NCI-H526 treated with DMSO at 0.1 percent for 48 hours (cell line): ENCODE measurements around the gene MED27.

Experiments used
- DNase-seq: peaks from one replicate; lab custom pipeline; 2025; lab: John Stamatoyannopoulos, UW

MED27 gene

DNA sequence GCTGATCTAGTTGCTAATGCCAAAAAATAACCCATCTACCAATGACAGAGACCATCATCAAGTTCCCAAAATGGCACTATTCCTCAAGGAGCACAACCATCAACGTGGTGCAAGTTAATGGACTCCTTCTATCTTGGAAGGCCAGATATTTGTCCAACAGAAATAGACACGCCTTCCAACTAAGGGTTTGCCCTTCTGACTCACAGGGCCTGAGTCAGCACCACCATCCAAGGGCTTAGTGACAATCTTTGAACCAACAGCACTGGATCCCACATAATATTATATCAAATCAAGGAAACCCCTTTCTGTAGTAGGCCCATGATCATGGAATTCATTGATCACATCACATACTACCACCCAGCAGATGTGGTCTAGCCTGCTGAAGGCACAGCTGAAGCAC, 84.3 kb downstream of the MED27 start:
- DNase-seq: no peak

DNA sequence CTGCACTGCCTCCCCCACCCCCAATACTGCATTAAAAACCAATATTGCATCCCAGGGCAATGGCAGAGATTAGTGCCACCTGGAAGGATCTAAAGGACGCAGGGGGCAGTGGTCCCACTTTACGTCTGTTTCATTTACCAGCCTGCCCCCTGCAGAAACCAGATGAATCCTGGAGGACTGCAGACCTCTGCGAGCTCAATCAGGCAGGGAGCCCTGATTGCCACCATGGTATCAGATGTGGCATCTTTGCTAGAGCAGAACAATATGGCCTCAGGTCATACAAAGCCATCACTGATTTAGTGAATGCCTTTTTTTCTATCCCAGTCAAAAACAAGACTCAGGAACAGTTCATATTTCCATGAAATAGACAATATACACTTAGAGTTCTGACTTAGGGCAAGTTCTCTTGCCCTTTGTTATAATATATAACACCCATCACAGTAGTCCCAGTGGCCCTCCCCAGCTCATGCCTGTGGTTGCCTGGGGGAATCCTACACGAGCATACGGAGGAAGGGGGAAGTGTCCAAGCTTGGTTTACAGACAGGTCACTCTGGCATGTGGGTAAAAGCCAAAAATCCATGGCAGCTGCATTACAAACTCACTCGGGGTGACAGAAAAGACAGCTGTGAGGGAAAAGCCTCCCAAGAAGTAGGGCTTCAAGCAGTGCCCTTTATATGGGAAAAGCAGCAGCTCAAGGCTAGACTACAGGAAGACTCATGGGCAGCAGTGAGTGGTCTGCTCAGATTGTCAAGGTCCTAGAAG, 85.1 kb downstream of the MED27 start:
- DNase-seq: no peak

DNA sequence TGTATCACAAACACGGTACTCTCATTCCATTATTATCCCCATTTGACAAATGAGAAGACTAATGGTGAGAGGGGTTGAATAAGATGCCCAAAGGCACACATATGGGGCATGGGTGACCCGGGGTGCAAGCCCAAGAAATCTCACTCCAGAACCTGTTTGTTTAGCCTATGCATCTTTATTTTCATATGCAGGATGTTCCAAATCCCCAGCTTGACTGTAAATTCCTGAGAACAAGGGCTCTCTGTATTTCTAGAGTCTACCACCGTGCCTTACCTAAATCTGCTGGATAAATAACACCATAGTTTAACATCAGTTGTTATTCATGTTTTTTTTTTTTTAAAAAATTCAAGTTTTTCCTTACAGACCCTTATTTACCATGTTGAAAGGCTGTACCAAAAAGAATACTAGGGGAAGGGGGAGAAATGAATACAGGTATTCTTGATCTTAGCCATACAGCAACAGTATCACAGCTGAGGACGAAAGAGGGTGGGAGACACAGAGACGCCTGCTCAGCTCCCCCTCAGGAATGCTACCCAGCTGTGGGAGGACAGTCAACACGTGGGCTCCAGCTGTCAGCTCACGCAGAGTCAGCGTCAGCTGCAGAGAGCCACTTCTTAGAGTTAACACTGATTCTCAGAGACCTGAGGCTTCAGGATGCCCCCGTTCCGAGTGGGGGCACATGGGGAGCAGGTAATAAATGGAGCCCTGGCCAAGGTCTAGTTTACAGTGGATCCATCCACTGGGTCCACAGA, 86.6 kb downstream of the MED27 start:
- no peak for DNase-seq

DNA sequence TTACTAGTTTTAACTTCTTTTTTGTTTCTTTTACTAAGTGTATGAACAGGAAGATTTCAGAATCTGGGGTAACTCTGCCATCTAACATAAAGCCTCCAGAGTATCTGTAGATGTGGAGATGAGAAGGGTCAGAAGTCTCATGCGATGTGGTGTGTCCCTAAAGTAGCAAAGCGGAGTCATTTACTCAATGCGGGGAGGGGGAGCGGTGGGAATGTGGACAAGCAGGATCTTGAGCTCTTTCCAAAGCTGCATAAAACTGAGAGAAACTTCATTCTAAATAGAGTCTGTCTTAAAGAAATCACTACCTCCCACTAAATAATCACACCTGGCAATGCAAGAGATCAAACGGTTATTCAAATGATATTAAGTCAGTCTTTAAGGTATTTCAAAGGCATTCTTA, 92.4 kb downstream of the MED27 start:
- DNase-seq: no peak

DNA sequence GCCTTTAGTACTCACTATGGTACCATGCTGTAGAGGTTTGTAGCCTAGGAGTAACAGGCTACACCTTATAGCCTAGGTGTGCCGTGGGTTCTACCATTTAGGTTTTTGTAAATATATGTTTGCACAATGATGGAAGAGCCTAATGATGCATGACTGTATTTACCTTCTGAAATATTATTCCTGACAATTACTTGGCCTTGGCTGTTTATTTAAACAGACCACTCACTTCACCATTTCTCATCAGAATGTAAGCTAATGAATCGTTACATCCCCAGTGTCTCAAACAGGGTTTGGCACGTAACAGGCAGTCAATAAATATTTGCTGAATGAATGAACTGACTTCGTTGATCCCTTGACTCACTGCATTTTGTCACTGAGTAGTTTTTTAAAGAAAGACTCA, 93.1 kb downstream of the MED27 start:
- peak; percentile 58 for DNase-seq

DNA sequence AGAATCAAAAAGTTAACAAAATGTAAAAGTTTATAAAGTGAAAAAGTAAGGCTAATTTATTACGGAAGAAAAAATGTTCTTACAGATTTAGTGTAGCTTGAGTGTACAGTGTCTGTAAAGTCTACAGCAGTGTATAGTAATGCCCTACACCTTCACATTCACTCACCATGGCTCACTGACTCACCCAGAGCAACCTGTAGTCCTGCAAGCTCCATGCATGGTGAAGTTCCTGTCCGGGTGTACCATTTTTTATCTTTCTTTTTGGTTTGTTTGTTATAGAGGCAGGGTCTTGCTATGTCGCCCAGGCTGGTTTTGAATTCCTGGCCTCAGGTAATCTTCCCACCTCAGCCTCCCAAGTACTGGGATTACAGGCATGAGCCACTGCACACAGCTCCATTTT, 93.6 kb downstream of the MED27 start:
- DNase-seq: no peak

DNA sequence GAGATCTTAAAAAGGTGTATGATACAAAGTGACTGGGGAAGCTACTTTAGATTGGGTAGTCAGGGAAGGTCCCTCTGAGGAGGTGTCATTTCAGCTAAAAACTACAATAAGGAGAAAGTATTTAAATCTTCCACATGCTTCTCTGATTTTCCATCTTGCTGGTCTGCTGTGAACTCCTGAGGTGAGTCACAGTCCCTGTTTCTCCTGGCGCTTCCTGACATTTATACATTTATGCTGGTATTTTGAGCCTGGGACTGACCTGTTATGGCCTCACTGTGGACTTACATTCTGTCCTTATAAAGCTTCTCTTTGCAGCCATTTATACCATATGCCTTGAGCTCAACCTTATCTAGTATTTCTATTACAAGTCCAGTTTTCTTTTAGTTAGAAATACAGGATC, 95.1 kb downstream of the MED27 start:
- DNase-seq: no peak

DNA sequence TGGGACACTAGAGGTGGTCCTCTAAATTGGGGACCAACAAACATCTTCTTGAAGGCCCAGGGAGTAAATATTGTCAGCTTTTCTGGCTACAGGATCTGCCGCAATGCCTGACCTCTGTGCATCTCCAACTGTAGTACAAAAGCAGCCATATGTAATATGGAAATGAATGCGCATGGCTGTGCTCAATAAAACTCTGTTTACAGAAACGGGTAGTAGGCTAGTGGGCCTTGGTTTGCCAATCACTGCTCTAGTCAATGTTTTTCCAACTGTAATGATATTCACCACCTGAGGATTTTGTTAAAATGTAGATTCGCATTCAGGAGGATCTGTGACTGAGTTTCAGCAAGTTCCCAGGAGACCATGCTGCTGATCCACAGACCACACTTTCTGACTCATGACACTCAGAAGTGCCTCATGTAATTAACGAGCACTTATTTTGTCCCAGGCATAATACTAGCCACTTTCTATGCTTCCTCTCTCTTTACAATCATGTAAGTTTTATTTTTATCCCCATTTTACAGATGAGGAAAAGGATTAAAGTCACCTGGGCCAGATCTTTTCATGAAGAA, 96.9 kb downstream of the MED27 start:
- no peak for DNase-seq

DNA sequence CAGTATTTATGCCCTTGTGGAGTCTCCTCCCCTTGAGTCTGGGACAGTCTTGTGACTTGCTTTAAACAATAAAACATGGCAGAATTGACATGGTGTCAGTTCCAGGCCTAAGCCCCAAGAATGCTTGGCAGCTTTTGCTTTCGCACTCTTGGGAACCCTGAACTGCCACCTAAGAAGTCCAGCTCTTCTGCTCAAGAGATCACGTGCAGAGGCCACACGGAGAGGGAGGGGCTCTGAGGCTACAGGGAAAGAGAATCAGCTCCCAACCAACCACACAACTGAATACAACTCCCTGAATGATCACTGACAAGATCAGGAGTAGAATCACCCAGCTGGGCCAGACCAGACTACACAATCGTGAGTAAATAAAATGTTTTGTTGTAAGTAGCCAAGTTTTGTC, 97.6 kb downstream of the MED27 start:
- no peak for DNase-seq

DNA sequence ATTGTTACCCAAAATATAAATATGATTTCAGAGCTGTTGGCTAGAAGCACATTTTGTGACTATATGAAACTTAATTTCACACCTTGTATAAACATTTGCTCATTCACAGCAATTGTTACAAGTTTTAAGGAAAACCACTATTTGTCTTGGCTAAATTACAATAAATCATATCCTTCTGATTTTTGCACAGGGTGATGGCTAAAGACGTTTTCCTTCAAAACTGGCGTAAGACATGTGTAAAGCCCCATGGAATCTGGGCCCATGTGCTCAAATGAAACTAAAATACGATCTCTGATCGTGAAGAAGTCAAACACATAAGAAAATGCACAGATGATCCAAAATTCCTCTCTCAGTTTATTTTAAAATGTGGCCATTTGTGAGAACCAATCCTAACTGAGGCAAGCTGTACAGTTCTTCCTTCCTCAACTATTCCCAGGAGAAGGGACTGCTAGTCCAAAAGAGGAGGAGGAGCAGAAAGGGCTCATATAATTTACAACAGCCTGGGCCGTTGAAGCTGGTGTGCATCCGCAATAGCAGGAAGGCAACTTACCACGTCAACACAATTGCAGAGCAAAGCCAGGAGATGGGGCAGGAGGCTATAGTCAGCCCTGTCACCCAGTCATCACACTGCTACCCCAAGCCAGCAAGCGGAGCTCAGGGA, 98.4 kb downstream of the MED27 start:
- DNase-seq: no peak

DNA sequence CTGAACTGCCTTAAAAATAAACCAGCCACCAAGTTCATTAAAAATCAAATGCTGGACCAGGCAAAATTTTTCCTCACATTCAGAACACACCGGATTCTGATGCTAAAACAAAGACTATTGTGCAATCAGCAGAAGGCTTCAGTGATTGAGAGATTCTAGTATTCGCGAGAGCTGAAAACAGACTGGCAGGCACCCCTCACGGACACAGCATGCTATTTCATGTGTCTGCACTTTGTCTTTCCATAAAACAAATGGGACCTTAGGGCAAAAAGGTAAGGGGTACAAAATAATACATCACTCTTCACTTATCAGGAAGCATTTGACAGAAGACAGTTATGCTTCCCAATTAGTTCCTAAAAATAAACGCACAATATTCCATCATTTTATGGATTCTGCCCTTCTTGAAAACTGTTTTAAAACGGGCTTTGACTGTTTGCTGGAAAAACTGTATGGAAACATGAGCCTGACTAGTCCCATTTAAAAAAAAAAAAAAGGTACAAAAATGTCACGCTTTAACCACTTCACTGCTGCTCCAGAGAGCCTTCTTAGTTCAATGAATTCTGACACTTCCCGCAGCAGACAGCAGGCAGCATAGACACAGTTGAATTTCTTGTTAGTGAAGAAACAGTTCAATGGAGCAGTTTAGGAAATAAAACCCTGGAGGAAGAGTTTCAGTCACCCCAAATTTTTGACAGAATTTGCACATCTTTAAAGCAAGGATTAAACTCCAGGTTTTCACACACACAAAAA, 99.2 kb downstream of the MED27 start:
- no peak for DNase-seq

DNA sequence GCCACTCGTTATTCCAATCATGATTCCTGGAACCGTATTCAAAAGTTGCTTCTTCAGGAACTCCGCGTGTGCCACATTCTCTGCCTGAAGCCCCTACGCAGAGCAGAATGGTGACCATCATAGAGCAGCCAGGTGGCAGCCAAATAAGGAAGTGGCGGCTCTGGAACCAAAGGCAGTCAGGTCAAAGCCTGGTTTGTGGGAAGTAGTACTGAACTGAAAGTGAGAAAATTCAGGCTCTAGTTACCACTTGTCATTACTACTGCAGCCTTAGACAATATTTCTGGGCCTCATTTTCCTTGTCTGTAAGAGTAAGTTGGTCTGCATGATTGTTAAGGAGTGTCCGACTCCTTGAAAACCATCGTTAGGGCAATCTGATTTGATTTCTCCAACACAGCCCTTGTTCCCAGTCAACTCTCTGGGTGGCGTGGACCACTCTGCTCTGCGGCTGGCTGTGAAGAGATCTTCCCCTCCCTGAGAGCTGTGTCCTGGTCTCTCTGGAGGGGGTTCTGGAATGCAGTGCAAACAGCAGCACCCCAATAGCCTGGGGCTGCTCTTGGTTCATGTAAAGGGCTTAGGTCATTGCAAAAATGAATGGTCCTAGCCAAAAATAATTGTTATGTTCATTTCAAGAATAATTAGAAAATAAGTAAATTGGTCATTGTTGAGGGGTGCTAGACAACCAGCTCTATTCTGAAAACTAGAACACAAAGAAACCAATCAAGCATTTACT, 102.4 kb downstream of the MED27 start:
- DNase-seq: no peak

DNA sequence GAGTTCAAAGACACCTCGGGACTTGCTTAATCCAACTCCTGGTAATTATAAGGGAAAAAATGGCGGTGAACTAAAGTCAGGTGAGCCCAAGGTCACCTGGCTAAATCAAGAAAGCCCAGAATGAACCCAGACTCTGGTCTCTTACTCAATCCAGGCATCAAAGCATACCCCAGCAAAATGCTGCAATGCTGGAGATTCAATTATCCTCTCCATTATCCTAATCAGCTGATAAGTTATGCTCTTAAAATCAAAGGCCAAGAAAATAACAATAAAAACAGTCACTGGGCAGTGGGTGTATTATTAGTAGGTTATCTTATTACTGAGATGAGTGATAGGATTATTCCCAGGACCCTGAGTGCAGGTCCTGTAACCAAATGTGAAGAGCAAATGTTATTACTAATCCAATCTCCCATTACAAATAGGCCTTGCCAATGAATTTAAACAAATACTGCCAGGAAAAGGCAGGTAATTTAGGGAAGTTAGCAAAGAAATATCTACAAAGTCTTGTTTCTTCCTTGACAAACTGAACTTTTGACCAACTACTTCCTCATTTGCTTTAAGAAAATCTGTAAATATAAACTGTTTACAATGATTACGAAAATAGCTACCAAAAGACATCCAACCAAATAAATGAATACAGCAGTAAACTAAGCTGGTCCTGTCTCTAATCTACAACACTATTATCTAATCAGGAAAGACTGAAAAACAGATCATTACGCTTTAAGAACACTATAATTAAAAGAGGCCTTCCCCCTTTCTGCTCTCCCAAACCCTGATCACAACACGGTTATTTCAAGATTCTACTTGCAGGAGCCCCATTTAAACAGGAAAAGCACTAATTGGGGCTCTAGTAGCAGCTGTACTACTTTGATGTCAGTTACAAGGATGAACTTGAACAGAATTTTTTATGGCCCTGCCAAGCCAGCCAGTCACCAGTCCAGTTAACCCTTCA, 103.2 kb downstream of the MED27 start:
- no peak for DNase-seq

DNA sequence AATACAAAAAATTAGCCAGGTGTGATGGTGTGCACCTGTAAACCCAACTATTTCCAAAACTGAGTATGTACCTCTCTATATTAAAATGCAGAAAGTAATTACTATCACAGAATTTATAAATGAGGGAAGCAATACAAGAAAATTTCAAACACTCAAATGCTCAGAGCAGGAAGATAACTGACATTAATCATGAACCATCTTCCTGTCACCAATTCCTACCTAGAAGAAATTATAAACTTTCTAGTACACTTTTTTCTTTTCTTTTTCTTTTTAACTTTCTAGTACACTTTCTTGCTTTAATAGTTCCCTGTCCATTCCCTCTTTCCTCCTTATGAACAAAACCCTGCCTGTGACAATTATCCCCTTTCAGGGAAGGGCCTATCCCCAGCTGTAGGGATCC, 106.8 kb downstream of the MED27 start:
- no peak for DNase-seq

DNA sequence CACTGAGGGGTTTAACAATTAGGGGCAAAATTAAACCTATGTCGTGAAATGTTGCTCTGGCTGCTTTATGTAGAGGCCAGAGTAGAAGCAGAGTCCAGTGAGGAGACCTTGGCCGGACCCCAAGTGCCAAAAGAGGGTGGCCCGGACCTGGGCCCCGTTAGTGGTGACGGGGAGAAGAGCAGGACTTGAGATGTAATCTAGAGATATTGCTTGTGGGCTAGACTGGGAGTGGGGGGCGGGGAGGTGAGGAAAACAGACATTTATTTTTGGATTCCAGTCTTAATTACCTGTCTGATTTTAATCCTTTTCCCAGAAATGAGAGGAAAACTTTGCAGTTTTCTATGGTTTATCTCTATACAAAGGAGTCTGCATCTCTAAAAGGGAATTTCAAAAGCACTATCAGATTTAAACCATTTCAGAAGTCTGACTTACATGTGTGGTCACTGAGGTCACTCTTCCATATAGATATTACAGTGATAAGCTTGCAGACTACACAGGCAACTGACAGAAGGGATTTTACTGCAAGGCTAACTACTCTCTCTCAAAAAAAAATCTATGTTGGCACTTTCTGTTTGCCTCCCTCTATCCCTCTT, 108.1 kb downstream of the MED27 start:
- no peak for DNase-seq

DNA sequence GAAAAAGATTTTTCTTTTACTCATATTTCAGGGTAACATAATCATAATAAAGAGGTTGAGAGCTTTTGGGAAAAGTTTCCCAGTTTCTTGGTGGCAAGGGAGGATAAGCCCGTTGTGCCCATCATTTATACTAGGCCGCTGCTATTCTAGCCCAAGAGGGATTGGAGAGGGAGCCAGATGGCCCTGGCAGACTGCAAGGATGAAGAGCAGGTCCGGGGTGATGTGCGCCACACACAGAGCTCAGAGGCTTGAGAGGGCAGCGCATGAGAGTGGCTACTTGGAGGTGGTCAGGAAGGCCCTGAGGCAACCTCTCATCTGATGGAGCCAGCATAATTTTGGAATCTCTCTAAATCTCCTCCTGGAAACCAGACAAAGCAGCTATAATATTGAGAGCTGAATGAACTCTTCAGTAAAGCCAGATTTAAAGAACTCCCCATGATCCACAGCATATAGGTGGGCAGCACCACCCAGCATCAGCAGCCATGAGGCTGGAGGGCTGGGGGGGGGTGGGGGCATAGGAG, 110.1 kb downstream of the MED27 start:
- DNase-seq: no peak

DNA sequence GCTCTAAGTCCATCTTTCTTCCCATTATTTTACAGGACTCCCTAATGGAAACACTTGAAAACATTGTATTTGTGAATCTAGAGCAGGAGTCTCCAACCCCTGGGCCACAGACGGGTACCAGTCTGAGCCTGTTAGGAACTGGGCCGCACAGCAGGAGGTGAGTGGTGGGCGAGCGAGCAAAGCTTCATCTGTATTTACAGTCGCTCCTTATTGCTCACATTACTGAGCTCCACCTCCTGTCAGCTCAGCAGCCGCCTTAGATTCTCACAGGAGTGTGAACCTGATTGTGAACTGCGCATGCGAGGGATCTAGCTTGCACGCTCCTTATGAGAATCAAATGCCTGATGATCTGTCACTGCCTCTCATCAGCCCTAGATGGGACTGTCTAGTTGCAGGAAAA, 111.0 kb downstream of the MED27 start:
- no peak for DNase-seq

DNA sequence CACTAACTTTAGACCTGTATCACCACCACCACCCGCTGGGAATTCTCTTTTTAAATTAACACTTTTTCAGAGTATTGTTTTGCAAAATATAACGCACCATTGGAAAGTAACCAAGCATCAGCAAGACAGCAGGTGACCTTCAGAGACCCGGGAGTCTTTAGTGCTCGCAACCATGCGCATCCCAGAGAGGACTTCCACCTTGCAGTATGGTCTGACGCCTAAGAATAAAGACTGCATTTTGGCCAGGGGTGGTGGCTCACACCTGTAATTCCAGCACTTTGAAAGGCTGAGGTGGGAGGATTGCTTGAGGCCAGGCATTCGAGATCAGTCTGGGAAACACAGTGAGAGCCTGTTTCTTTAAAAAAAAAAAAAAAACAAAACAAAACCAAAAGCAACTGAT, 113.8 kb downstream of the MED27 start:
- DNase-seq: no peak

DNA sequence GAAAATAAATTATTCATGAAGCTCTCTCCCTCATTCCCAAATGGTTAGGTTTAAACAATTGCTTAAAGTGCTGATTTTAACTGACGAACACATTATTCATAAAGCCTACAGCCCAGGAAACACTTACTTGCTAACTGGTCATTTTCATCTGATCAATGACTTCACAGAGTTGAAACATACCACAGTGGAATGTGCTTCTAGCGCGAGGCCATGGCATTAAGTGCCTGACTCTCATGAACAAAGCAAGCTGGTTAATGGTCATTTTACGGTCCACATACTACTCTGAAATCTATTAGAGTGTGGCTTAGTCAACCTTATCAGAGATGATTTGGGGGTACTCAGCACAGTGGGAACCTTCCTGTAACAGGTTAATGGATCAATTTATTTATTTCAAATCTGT, 114.6 kb downstream of the MED27 start:
- DNase-seq: no peak
